Brain pericyte (primary cell): Measurements from ENCODE around the gene FMN2.
"Not testable (repeated sequence)": the region's sequence is repeated elsewhere in the genome, so short reads cannot be mapped to it uniquely, and the experiment has no call there.

Experiments
- DNase-seq: peaks from one replicate; pipeline ENCODE4 v3.0.0-alpha.2; 2012; ENCODE audit warnings: low read depth, low spot score

Gene FMN2

DNA sequence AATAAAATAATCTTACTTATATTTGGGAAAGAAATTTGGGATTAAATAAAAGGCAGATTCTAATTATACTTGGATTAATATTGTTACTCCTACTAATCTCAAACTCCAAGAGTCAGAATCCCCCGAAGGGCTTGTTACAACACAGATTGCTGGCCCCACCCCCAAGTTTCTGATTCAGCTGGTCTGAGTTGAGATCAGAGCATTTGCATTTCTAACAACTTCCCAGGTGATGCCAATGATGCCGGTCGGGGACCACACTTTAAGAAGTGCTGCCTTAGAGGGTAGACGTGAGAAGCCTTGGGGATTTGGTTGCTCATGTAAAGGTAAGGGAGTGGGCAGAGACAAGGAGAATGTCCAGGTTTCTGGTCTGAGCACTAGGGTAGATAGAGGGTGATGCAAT lies 47.2 kb downstream of the FMN2 start:
- DNase-seq = no peak

DNA sequence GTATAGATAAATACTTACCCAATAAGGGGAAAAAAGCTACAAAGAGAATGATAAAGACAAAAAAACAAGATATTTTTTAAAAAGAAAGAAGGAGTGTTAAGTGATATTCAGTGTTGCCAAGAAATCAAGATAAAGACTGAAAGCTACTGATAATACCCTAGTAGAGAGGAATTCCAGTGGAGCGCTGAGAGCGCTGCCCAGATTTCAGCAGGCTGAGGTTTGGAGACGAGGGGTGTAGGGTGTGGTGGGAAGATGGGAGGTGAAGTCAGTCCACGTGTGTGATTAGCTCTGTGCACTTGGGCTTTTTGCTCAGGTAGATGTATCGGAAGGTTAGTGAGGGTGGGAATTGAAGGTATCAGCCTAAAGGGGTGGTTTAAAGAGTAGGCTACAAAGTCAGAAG lies 47.8 kb downstream of the FMN2 start:
- no peak for DNase-seq

GRCh38 chr1:240145120-240145519 lies 53.4 kb downstream of the FMN2 start:
- no peak for DNase-seq

DNA sequence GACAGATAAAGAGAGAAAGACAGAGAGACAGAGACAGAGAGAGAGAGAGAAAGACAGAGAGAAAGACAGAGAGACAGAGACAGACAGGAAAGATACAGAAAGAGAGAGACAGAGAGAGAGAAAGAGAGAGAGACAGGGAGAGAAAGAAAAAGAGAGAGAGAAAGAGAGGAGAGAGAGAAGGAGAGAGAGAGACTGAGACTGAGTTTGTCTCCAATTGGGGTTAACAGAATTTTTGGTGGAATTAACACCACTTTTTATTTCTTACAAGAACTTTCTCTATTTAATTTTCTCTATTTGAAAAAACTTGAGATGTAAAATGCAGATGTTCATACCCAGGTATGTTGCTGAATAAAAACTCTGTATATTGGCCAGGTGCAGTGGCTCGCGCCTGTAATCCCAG lies 56.6 kb downstream of the FMN2 start:
- no peak for DNase-seq

- DNase-seq = no peak
These were observed 57.9 kb downstream of the FMN2 start for GRCh38 chr1:240149484-240150094.

- DNase-seq = no peak
These were observed 59.6 kb downstream of the FMN2 start for GRCh38 chr1:240151136-240151735.

GRCh38 chr1:240152611-240153297 lies 61.1 kb downstream of the FMN2 start:
- DNase-seq = no peak

GRCh38 chr1:240155605-240156004 lies 63.9 kb downstream of the FMN2 start:
- no peak for DNase-seq

DNA sequence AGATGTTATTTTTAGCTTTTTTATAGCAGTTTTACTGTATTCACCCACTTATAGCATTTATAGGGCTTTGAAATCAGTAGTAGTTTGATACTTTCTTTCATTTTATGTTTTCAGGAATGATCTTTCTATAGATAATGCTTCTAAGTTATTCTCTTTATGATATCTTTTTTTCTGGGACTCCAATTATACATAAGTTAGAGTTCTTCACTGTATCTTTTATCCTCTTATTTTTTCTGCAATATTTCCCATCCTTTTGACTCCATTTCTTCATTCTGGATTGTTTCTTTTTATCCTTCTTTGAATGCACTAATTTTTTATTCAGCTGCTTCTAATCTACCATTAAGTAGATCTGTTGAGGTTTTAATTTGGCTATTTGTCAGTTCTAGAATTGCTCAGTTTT lies 73.1 kb downstream of the FMN2 start:
- DNase-seq = no peak

DNA sequence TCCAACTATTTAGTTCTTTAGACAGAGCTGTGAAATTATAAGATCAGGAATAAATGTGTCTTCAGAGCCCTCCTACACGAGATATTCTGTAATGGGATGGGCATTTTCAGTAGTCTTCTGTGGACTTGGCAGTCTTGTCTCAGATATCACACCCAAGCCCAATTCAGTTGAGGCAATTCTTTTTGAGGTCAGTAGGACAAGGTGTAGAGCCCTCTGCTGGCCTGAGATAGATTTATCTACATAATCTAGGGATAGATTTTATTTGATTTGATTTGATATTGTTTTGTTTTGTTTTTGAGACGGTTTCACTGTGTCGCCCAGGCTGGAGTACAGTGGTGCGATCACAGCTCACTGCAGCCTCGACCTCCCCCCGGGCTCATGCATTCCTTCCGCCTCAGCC lies 77.5 kb downstream of the FMN2 start:
- no peak for DNase-seq

DNA sequence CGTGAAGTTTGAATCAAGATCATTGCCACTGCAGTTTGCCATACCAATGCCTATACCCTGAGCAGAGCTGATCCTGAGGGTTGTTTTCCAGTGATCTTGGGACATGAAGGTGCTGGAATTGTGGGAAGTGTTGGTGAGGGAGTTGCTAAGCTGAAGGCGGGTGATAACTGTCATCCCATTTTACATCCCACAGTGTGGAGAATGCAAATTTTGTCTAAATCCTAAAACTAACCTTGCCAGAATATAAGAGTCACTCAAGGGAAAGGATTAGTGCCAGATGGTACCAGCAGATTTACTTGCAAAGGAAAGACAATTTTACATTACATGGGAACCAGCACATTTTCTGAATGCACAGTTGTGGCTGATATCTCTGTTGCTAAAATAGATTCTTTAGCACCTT lies 78.6 kb downstream of the FMN2 start:
- DNase-seq = no peak

DNA sequence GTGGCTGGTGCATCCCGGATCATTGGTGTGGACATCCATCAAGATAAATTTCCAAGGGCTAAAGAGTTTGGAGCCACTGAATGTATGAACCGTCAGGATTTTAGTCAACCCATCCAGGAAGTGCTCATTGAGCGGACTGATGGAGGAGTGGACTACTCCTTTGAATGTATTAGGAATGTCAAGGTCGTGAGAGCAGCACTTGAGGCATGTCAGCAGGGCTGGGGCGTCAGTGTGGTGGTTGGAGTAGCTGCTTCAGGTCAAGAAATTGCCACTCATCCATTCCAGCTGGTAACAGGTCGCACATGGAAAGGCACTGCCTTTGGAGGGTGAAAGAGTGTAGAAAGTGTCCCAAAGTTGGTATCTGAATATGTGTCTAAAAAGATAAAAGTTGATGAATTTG lies 79.1 kb downstream of the FMN2 start:
- DNase-seq = no peak

DNA sequence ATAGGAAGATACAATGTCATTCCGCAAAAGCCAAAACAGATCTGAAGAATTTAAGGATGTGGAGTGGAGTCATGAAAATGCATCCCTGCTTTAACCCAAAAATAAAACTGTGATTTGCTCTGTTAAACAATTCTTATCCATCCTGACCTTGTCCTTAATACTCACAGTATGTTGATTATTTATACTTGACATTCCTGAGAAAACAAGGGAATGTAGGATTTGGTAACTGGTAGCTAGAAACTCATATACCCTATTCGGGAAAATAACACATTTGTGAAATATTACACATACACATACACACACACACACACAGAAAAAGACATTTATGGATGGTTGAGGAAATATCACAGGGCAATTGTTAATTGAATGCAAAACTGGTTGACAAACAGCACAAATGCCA lies 80.2 kb downstream of the FMN2 start:
- DNase-seq = no peak

DNA sequence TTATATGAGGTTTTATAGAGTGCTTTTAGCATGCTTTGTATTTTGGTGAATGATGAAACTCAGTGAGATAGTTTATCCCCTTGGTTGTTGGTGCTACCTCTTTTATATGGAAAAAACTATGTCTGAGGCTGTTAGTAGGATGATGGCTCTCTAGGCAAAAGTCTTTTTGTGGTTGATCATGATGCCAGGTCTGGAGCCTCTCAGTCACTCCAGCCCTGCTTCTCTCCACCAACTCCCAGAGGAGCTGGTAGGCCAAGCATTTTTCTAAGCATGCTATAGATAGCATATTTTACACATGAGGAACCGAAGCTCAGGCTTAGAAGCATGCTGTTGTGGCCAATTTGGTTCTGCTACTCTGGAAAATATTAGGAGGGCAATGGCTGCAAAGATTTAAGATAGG lies 82.2 kb downstream of the FMN2 start:
- no peak for DNase-seq

DNA sequence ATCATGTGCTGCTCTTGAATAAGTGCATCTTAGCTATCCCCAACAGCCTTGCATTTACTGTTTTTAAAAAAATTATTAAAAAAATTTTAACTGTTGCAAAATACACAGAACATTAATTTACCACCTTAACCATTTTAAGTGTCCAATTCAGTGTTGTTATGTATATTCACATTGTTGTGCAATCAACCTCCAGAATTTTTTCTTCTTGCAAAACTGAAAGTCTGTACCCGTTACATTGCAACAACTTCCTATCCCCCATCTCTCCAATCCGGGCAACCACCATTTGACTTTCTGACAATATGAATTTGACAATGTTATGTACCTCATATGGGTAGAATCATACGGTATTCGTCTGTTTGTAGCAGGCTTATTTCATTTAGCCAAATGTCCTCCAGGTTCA lies 83.1 kb downstream of the FMN2 start:
- no peak for DNase-seq

- no peak for DNase-seq
These were observed 86.7 kb downstream of the FMN2 start for GRCh38 chr1:240178366-240178765.

DNA sequence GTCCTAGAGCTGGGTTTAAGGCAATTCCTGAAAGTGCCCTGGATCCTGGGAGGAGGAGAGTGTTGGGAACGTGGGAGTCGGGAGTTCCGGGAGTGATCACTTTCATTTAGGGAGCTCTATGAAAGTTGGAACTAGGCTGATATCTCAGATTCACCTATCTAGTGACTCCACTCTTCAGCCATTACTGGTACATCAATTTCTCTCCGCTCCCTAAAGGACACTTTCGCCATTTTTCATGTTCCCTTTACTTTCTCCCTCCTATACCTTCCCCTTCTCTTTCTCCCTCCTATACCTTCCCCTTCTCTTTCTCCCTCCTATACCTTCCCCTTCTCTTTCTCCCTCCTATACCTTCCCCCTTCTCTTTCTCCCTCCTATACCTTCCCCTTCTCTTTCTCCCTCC lies 93.0 kb downstream of the FMN2 start:
- not testable (repeated sequence) for DNase-seq

GRCh38 chr1:240188139-240188538 lies 96.5 kb downstream of the FMN2 start:
- DNase-seq = no peak

DNA sequence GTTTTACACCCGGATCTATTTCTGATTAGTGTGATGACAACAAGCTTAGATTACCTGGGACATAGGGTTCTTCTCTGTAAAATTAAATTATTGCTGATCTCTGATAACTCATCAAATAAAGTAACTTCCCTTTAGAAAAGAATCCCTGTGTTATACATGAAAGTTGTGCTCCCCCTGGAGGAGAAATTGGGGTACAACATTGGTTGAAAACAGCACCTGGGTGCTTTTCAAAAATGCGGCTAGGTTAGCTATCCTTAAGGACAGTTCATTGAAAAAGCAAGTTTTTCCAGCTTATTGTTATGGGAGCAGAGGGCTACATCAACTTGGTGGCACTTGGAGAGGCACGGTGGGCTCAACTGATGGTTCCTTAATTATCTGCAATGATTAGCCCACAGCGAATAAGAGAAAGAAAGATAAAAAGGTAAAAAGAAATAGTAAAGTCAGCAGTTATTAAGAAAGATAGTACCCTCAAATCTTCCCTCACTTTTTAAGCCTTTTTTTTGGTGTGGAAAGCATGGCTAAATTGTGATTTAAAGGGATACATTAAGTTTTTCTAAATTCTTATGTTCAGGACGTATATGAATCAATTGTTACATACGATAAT lies 97.8 kb downstream of the FMN2 start:
- no peak for DNase-seq

DNA sequence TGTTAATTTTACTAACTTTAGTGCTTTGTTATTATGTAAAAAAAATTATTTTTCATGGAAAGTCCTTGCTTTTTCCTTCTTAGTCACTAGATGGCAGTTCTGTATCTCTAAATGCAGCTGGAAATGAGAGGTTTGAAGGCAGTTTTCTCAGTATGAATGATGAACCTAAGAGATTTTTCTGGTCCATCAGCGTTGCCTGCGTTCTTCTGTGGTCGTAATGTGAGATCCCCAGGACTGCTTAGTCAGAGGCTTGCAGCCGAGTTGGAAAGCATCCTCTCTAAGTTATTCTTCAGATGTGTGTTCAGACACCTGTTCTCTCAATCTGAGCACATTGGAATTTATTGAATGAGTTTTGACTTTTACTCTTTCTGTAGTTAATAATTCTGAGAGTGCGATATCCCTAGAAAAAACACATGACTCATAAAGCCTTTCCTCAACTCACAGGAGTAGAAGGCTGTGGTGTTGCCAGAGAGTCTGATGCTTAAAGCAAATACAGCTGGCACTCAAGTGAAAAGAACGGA lies 99.3 kb downstream of the FMN2 start:
- peak; percentile 82 for DNase-seq

DNA sequence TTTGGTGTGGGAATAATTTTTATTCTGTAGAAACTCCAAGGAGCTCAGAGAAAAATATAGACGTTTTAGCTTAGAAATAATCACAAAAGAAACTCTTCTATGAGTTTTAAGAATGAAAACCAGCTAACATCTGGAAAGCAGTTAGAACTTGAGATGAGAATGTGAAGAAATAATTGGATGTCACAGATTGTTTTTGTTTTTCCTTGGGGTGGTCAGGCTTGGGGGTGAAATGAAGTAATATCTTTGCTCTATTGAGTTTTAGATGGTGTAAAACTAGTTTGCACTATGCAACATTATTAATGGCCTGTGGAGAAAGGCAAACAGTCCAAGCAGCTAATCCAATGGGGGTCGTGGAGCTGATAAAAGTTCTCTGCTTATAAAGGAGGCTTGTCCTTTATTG lies 101.2 kb downstream of the FMN2 start:
- DNase-seq = no peak

DNA sequence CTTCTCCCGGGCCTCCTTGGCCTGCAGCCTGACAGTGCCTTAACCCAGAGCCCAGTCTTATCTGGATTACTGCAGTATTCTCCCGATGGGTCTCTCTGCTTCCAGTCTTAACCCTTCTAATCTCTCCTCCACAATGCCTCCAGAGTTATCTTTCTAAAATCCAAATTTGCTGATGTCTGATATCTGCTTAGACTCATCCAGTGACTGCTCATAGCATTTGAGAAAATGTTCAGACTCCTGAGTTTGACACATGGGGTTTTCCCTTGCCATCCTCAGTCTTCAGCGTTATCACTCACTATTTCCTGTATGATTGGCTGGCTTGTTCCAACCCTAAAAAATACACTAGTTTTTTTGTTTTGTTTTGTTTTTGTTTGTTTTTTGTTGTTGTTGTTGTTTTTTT lies 102.0 kb downstream of the FMN2 start:
- DNase-seq = no peak

DNA sequence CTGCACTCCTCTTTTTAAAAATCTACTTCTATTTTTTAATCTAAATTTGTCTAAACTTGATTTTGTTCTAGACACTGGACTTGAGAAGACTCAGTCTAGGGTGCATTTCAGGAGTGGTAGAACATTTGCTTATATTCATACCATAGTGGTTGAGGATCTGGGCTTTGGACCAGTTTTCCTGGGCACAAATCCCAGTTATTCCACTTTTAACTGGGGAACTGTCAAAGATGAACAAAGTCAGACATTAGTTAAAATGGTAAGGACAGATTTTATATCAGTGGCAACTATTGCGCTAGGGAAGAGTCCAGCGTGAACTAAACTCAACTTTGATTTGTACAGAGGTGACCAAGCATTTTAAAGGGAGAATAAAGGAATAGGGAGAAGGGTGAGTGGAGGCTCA lies 102.4 kb downstream of the FMN2 start:
- DNase-seq = no peak
